ENCODE results near the gene MIAT. TPM values are rescaled to one million over a fixed set of nuclear protein-coding genes. Genes with fewer than 3 reads are reported as not detected.

Gene MIAT
- total RNA-seq, 4 donors from 2014 or later: 0.49 to 1.5 (median 0.93) TPM

GRCh38 chr22:26648528-26649388 is 8.6 kb upstream of the MIAT start:
- TF ChIP-seq CTCF (IDR thresholded peaks at IDR 0.05; ENCODE audit: low read depth): no peak

- TF ChIP-seq CTCF (IDR thresholded peaks at IDR 0.05; ENCODE audit: low read depth): no peak
Observed at GRCh38 chr22:26650722-26651421, 6.5 kb upstream of the MIAT start.

- TF ChIP-seq CTCF (IDR thresholded peaks at IDR 0.05; ENCODE audit: low read depth): no peak
Observed at GRCh38 chr22:26651815-26652214, 5.6 kb upstream of the MIAT start.

GRCh38 chr22:26658161-26658560 is 773 bp downstream of the MIAT start:
- no peak for TF ChIP-seq CTCF (IDR thresholded peaks at IDR 0.05; ENCODE audit: low read depth)

- TF ChIP-seq CTCF (IDR thresholded peaks at IDR 0.05; ENCODE audit: low read depth): no peak
Observed at GRCh38 chr22:26658671-26659478, 1.5 kb downstream of the MIAT start.

GRCh38 chr22:26660356-26660755 is 3.0 kb downstream of the MIAT start:
- no peak for TF ChIP-seq CTCF (IDR thresholded peaks at IDR 0.05; ENCODE audit: low read depth)

All from subcutaneous adipose tissue (tissue), 4 donors.